MM.1S (cell line): ENCODE results near the gene NAALADL2.

Experiments used
- DNase-seq: peaks from one replicate; pipeline ENCODE4 v3.0.0-alpha.2; 2015
- H2AFZ ChIP-seq: fragments of 300-600 bp; sonication (generic); 2 replicates; pipeline ENCODE4 v1.6.0; 2016; ENCODE audit warnings: antibody characterized with exemption, low read length
- H3F3A ChIP-seq: fragments of 300-600 bp; sonication (generic); 2 replicates; pipeline ENCODE4 v1.6.1; 2016; ENCODE audit warnings: mild to moderate bottlenecking, antibody characterized with exemption, low read length, moderate library complexity, mixed read lengths; ENCODE audit not compliant: insufficient read depth
- H3K27ac ChIP-seq: fragments of 300-600 bp; sonication (generic); 2 replicates; pipeline ENCODE4 v1.5.1; 2016; ENCODE audit warnings: mild to moderate bottlenecking, low read length
- H3K27me3 ChIP-seq: fragments of 300-600 bp; sonication (generic); replicated peaks from 2 replicates; pipeline ENCODE4 v1.6.0; 2016; ENCODE audit warnings: low read length; ENCODE audit not compliant: insufficient read depth
- H3K36me3 ChIP-seq: fragments of 300-600 bp; sonication (generic); replicated peaks from 2 replicates; pipeline ENCODE4 v1.6.1; 2016; ENCODE audit warnings: mild to moderate bottlenecking, low read length, mixed read lengths; ENCODE audit not compliant: insufficient read depth
- H3K4me1 ChIP-seq: fragments of 300-600 bp; sonication (generic); 2 replicates; pipeline ENCODE4 v1.6.1; 2016; ENCODE audit warnings: low read length, mixed read lengths
- H3K4me2 ChIP-seq: fragments of 300-600 bp; sonication (generic); 2 replicates; pipeline ENCODE4 v1.6.0; 2016; ENCODE audit warnings: low read depth, low read length
- H3K4me3 ChIP-seq: fragments of 300-600 bp; sonication (generic); 2 replicates; pipeline ENCODE4 v1.5.1; 2016; ENCODE audit warnings: low read length, mixed read lengths
- H3K79me2 ChIP-seq: fragments of 300-600 bp; sonication (generic); 2 replicates; pipeline ENCODE4 v1.6.1; 2016; ENCODE audit warnings: mixed run types, low read length, mixed read lengths
- H3K9ac ChIP-seq: fragments of 300-600 bp; sonication (generic); 2 replicates; pipeline ENCODE4 v1.6.1; 2016; ENCODE audit warnings: low read length, mixed read lengths
- H3K9me2 ChIP-seq: fragments of 300-600 bp; sonication (generic); replicated peaks from 2 replicates; pipeline ENCODE4 v1.6.1; 2016; ENCODE audit warnings: mild to moderate bottlenecking, low read length, mixed read lengths; ENCODE audit not compliant: insufficient read depth
- H3K9me3 ChIP-seq: fragments of 300-600 bp; sonication (generic); replicated peaks from 2 replicates; pipeline ENCODE4 v1.6.1; 2016; ENCODE audit warnings: mild to moderate bottlenecking, low read length, mixed read lengths; ENCODE audit not compliant: insufficient read depth
- H4K20me1 ChIP-seq: fragments of 300-600 bp; sonication (generic); 2 replicates; pipeline ENCODE4 v1.6.1; 2016; ENCODE audit warnings: mild to moderate bottlenecking, low read length, moderate library complexity, mixed read lengths; ENCODE audit not compliant: insufficient read depth
- EZH2 ChIP-seq: fragments of 300-600 bp; sonication (generic); optimal IDR thresholded peaks from 2 replicates; pipeline ENCODE3; 2017; ENCODE audit warnings: low read depth, mild to moderate bottlenecking, antibody characterized with exemption, low read length, mixed read lengths
- EZH2phosphoT487 ChIP-seq: fragments of 300-600 bp; sonication (generic); IDR thresholded peaks from 2 replicates; pipeline ENCODE4 v1.6.1; 2018; ENCODE audit warnings: antibody characterized with exemption, low read length
- TF ChIP-seq, protein P1 (sequence below): fragments of 300-600 bp; sonication (generic); IDR thresholded peaks from 2 replicates; pipeline ENCODE4 v1.5.1; 2016; ENCODE audit warnings: antibody characterized with exemption, low read length, mixed read lengths

The NAALADL2 gene

DNA sequence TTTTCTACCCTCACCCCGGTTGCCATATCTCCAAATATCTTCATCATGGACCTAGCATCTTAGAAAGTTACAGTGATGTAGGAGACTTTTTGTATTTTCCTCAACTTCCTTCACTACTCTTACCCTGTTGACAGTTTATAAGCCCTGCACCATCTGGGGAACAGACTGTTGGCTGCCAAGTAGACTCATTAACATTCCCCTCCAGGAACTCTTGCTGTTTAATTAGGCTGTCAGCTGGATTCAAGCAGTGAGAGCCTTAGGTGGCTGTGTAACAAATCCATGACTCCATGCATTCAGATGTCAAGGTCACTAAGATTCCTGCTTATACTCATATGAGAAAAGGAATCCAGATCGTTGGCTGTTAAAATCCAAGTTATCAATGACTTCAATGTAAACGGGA, 198.3 kb downstream of the NAALADL2 start:
- no peaks in the 10 kb centered on the region for H3K36me3 ChIP-seq
- H3K9me2 ChIP-seq, result no peaks in the 10 kb centered on the region
- H3K9ac ChIP-seq, result no peak overlapping the region

DNA sequence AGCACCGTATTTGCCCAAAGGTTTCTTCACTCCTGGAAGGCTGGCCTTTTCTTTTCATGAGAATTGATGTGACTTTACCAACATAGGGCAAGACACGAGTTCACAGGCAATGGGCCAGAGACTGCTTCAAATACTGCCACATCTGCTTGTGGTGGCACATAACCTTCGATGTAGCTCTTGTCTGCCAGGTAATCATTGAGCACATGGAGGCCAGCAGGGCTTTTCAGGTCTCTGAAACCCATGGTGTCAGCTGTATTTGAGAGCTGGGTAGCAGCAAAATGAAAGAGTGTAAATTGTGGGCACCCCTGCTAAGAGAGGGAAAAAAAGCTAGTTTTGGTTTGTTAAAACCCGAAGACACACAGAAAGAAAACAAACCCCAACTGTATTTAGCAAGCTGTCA, 200.7 kb downstream of the NAALADL2 start:
- peak overlapping the region; percentile 4; the same call in 1 of the 2 replicates for H2AFZ ChIP-seq
- H3K27me3 ChIP-seq, result no peaks in the 10 kb centered on the region
- no peaks in the 10 kb centered on the region for H3F3A ChIP-seq
- H3K4me1 ChIP-seq, result peaks cover 4% of the 10 kb centered on the region
- peak overlapping the region; percentile 22; the same call in 1 of the 2 replicates for H3K4me2 ChIP-seq
- H4K20me1 ChIP-seq, result no peaks in the 10 kb centered on the region
- peak overlapping the region; percentile 3; the same call in 1 of the 2 replicates for H3K9ac ChIP-seq
- H3K9me2 ChIP-seq, result no peaks in the 10 kb centered on the region
- peak; percentile 86 for DNase-seq
- TF ChIP-seq EZH2phosphoT487, result no peak
- TF ChIP-seq EZH2, result no peak
- TF ChIP-seq, protein P1, sequence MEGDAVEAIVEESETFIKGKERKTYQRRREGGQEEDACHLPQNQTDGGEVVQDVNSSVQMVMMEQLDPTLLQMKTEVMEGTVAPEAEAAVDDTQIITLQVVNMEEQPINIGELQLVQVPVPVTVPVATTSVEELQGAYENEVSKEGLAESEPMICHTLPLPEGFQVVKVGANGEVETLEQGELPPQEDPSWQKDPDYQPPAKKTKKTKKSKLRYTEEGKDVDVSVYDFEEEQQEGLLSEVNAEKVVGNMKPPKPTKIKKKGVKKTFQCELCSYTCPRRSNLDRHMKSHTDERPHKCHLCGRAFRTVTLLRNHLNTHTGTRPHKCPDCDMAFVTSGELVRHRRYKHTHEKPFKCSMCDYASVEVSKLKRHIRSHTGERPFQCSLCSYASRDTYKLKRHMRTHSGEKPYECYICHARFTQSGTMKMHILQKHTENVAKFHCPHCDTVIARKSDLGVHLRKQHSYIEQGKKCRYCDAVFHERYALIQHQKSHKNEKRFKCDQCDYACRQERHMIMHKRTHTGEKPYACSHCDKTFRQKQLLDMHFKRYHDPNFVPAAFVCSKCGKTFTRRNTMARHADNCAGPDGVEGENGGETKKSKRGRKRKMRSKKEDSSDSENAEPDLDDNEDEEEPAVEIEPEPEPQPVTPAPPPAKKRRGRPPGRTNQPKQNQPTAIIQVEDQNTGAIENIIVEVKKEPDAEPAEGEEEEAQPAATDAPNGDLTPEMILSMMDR, result no peak
- peak overlapping the region; percentile 23; the same call in 1 of the 2 replicates for H3K27ac ChIP-seq
- H3K79me2 ChIP-seq, result no peaks in the 10 kb centered on the region
- no peaks in the 10 kb centered on the region for H3K36me3 ChIP-seq
- H3K4me3 ChIP-seq, result no peak overlapping the region
- H3K9me3 ChIP-seq, result no peaks in the 10 kb centered on the region

More for the DNA sequence above, 198.3 kb downstream of the NAALADL2 start:
- Histone ChIP-seq H3K4me3 (no peak overlapping the region), H3K79me2 (no peaks in the 10 kb centered on the region), H4K20me1 (no peaks in the 10 kb centered on the region), H3K27me3 (no peaks in the 10 kb centered on the region), H3K4me2 (no peak overlapping the region), H3K27ac (no peak overlapping the region), H3K9me3 (no peaks in the 10 kb centered on the region), H3K4me1 (peaks cover 4% of the 10 kb centered on the region), H2AFZ (no peak overlapping the region), H3F3A (no peaks in the 10 kb centered on the region)
- no peak for DNase-seq
- TF ChIP-seq, protein P1, result no peak
- no peak for TF ChIP-seq EZH2
- no peak for TF ChIP-seq EZH2phosphoT487

DNA sequence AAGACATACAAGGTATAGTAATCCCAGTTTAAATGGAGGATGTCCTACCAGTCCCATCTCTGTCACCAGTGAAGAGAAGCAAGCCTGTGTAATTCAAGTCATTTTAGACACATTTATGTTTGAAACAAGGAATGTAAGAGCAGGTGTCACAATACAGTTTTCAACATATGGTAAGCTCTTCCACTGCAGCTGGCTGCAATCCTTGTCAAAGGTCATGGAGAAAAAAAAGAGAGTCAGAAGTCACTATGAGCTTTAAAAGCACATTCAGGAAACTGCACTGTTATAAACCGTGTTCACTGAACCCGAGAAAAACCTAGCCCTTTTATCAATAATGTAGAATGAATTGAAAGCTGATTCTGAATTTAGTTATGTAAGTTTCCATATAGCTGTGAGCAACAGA, 206.4 kb downstream of the NAALADL2 start:
- TF ChIP-seq EZH2 (no peak), EZH2phosphoT487 (no peak)
- TF ChIP-seq, protein P1, result no peak
- Histone ChIP-seq H3K4me1 (no peaks in the 10 kb centered on the region), H3K27me3 (no peaks in the 10 kb centered on the region), H3K79me2 (no peaks in the 10 kb centered on the region), H3K9ac (no peak overlapping the region), H3K27ac (no peak overlapping the region), H3K36me3 (no peaks in the 10 kb centered on the region), H3K9me3 (no peaks in the 10 kb centered on the region), H3K4me3 (no peak overlapping the region), H3K4me2 (no peak overlapping the region), H3K9me2 (no peaks in the 10 kb centered on the region), H4K20me1 (no peaks in the 10 kb centered on the region), H3F3A (no peaks in the 10 kb centered on the region), H2AFZ (no peak overlapping the region)
- no peak for DNase-seq
